Adrenal gland (tissue), 12 donors: ENCODE data around the gene EFHC1. TPM values are rescaled to one million over a fixed set of nuclear protein-coding genes. Genes with fewer than 3 reads are reported as not detected.
"Not testable (repeated sequence)": the region's sequence is repeated elsewhere in the genome, so short reads cannot be mapped to it uniquely, and the experiment has no call there.

ENCODE experiments used
- DNase-seq, 7 donors: peaks; one replicate each; pipeline ENCODE4 v3.0.0-alpha.2; 2019 to 2020
- H3K27ac ChIP-seq, 5 donors: fragments of 200-600 bp; sonication (generic) in 4 of 5; 1 replicate in 3 of 5; 2 replicates in 2 of 5; pipeline versions ENCODE4 v1.5.1 to v1.8.0; 2016 to 2020; ENCODE audit warnings: mild to moderate bottlenecking in 1 of 5
- H3K27me3 ChIP-seq: fragments of 200-600 bp; 2 replicates; pipeline ENCODE4 v1.8.0; 2021
- H3K36me3 ChIP-seq, 2 donors: fragments of 200-600 bp; replicated peaks in 1 of 2; 1 replicate in 1 of 2; 2 replicates in 1 of 2; pipeline versions ENCODE4 v1.5.1 to v1.8.0; 2018 to 2022
- H3K4me1 ChIP-seq, 2 donors: fragments of 200-600 bp; replicated peaks in 1 of 2; 1 replicate in 1 of 2; 2 replicates in 1 of 2; pipeline versions ENCODE4 v1.5.1 to v1.8.0; 2018 to 2021
- H3K4me3 ChIP-seq, 4 donors: fragments of 200-600 bp; sonication (generic) in 3 of 4; one replicate each; pipeline ENCODE4 v1.5.1; 2016 to 2018
- H3K9me3 ChIP-seq, 3 donors: fragments of 200-600 bp; sonication (generic) in 1 of 3; replicated peaks in 1 of 3; 1 replicate in 2 of 3; 2 replicates in 1 of 3; pipeline versions ENCODE4 v1.5.1 to v1.8.0; 2016 to 2021
- POLR2A ChIP-seq, 2 donors: fragments of 450-650 bp; IDR thresholded peaks; one replicate each; pipeline ENCODE4 v1.6.1; 2017; ENCODE audit warnings: antibody characterized with exemption in 2 of 2, mild to moderate bottlenecking in 2 of 2, moderate library complexity in 1 of 2
- WGBS, 4 donors: extraction: QIAGEN DNeasy Blood & Tissue Kit in 2 of 4; methylation state at CpG; one replicate each; pipeline versions ENCODE4 v1.1.5 to v1.1.7; 2013 to 2017; 5-methylcytosine and 5-hydroxymethylcytosine counted together
- intact Hi-C, 2 donors: fragments of 100-400 bp; cut with DNase I; formaldehyde crosslinking; loops; one replicate each; pipeline versions ENCODE4 v1.14.1 to v1.15.0; 2022 to 2023
- polyA plus RNA-seq, 3 donors: library from polyadenylated mRNA; stranded (reverse); fragments of 200-250 nt in 2 of 3; fragments of 350-450 nt in 1 of 3; fragmentation: Illumina TruSeq in 1 of 3; extraction: RNeasy Lipid Tissue Mini Kit (QIAGEN cat#74804) in 1 of 3; gene quantifications; one replicate each; pipeline ENCODE4 v1.2.3, GENCODE V29; 2013 to 2014
- total RNA-seq, 9 donors: library from RNA; depleted of rRNA in 4 of 9; stranded (reverse); fragments of >200 nt in 4 of 9; fragments of 120-200 nt in 1 of 9; fragmentation: NEBNext Ultra II Directional in 1 of 9; extraction: Animal tissue kit (Norgen Biotek cat#: 25700) in 1 of 9; gene quantifications; one replicate each; pipeline versions ENCODE4 v1.1.0 to v1.2.4, GENCODE V29; 2013 to 2023
- TF ChIP-seq, protein P1 (sequence below), 6 experiments: fragments of 450-650 bp in 4 of 6; fragments of 200-600 bp in 2 of 6; sonication (generic) in 1 of 6; IDR thresholded peaks; 1 replicate in 5 of 6; 2 replicates in 1 of 6; pipeline versions ENCODE4 v1.5.1 to v1.8.0; 2016 to 2021; ENCODE audit warnings: antibody characterized with exemption in 6 of 6, mild to moderate bottlenecking in 2 of 6, moderate library complexity in 1 of 6
- donor health status: healthy with polysubstance abuse.
- donor health status: Bipolar disorder and iron deficiency.
- donor health status: DM: yes; HTN: yes; CAD: no.
- donor health status: DM: no; HTN: no; CAD: no.
- donor health status: DM: no; HTN: no; CAD: no.
- donor health status: DM: yes; HTN: yes; CAD: no.

EFHC1 gene
- total and polyA plus RNA-seq, 12 donors = 4.0 to 47.9 (median 16.8) TPM

GRCh38 chr6:52423448-52423847 is 3.3 kb downstream of the EFHC1 start:
- intact Hi-C loops = loop anchor here (10.0 kb wide), 2 partner anchors 81 to 151 kb away; partner anchors contain the start of gene TRAM2 (in 1 of the 2)
- peak overlapping the region in 1 of 5 donors; percentile 26 for H3K27ac ChIP-seq
- no peaks in the 10 kb centered on the region for H3K36me3 ChIP-seq
- 82 to 87% (median 85%) methylated on average over 2 to 3 of the region's 3 CpGs for WGBS, 4 donors
- H3K9me3 ChIP-seq = no peaks in the 10 kb centered on the region
- no peak overlapping the region for H3K4me3 ChIP-seq
- TF ChIP-seq, protein P1, sequence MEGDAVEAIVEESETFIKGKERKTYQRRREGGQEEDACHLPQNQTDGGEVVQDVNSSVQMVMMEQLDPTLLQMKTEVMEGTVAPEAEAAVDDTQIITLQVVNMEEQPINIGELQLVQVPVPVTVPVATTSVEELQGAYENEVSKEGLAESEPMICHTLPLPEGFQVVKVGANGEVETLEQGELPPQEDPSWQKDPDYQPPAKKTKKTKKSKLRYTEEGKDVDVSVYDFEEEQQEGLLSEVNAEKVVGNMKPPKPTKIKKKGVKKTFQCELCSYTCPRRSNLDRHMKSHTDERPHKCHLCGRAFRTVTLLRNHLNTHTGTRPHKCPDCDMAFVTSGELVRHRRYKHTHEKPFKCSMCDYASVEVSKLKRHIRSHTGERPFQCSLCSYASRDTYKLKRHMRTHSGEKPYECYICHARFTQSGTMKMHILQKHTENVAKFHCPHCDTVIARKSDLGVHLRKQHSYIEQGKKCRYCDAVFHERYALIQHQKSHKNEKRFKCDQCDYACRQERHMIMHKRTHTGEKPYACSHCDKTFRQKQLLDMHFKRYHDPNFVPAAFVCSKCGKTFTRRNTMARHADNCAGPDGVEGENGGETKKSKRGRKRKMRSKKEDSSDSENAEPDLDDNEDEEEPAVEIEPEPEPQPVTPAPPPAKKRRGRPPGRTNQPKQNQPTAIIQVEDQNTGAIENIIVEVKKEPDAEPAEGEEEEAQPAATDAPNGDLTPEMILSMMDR (IDR thresholded peaks at IDR 0.05) = no peak
- no peak for TF ChIP-seq POLR2A (IDR thresholded peaks at IDR 0.05)
- DNase-seq = no peak
- H3K4me1 ChIP-seq = peaks cover 7 to 12% of the 10 kb centered on the region in 2 donors
- H3K27me3 ChIP-seq = no peaks in the 10 kb centered on the region

GRCh38 chr6:52423971-52424381 is 3.8 kb downstream of the EFHC1 start:
- no peaks in the 10 kb centered on the region for H3K36me3 ChIP-seq
- H3K27ac ChIP-seq = peak overlapping the region in 2 of 5 donors; percentile 26 to 33
- intact Hi-C loops = loop anchor here (10.0 kb wide), 2 partner anchors 81 to 151 kb away; partner anchors contain the start of gene TRAM2 (in 1 of the 2)

GRCh38 chr6:52424513-52424912 is 4.4 kb downstream of the EFHC1 start:
- no peak for TF ChIP-seq POLR2A (IDR thresholded peaks at IDR 0.05)
- TF ChIP-seq, protein P1 (IDR thresholded peaks at IDR 0.05) = no peak
- H3K36me3 ChIP-seq = no peaks in the 10 kb centered on the region
- intact Hi-C loops = loop anchor here (10.0 kb wide), 2 partner anchors 80 to 150 kb away; partner anchors contain the start of gene TRAM2 (in 1 of the 2)
- peak overlapping the region in 1 of 5 donors; percentile 33 for H3K27ac ChIP-seq
- 88 to 94% (median 90%) methylated on average over 2 of the region's 2 CpGs for WGBS, 4 donors
- H3K9me3 ChIP-seq = no peaks in the 10 kb centered on the region
- peaks cover 7 to 12% of the 10 kb centered on the region in 2 donors for H3K4me1 ChIP-seq
- no peak overlapping the region for H3K4me3 ChIP-seq
- H3K27me3 ChIP-seq = no peaks in the 10 kb centered on the region
- DNase-seq = no peak

More at GRCh38 chr6:52423971-52424381, 3.8 kb downstream of the EFHC1 start:
- peaks cover 7 to 12% of the 10 kb centered on the region in 2 donors for H3K4me1 ChIP-seq
- no peak for DNase-seq
- TF ChIP-seq POLR2A (IDR thresholded peaks at IDR 0.05) = no peak
- TF ChIP-seq, protein P1 (IDR thresholded peaks at IDR 0.05) = no peak
- H3K9me3 ChIP-seq = no peaks in the 10 kb centered on the region
- no peaks in the 10 kb centered on the region for H3K27me3 ChIP-seq
- H3K4me3 ChIP-seq = no peak overlapping the region
- WGBS, 4 donors = 89 to 95% (median 91%) methylated on average over 8 of the region's 8 CpGs

DNA sequence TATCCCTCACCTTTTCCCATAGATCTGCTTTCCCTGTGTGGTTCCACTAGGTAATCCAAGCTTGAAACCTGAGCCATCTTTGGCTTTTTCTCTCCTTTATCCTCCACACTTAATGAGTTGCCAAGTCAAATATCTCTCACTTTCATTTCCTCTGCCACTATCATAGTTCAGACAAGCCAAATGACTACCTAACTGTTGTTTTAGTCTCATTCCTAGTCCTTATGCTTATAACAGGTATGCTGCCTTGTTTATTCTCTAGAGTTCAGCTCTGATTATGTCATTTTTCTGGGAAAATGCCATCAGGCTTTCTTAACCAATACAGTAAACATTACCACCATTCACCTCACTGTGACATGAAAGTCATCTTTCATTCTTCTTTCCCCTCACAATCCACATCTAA is 6.5 kb downstream of the EFHC1 start:
- H3K27me3 ChIP-seq = no peaks in the 10 kb centered on the region
- H3K9me3 ChIP-seq = no peaks in the 10 kb centered on the region
- intact Hi-C loops = loop anchor here (10.0 kb wide), 2 partner anchors 78 to 148 kb away; partner anchors contain the start of gene TRAM2 (in 1 of the 2)
- H3K4me3 ChIP-seq = no peak overlapping the region
- no peak overlapping the region for H3K27ac ChIP-seq
- no peaks in the 10 kb centered on the region for H3K36me3 ChIP-seq
- DNase-seq = no peak
- no peak for TF ChIP-seq POLR2A (IDR thresholded peaks at IDR 0.05)
- TF ChIP-seq, protein P1 (IDR thresholded peaks at IDR 0.05) = no peak
- H3K4me1 ChIP-seq = peaks cover 0 to 4% of the 10 kb centered on the region in 2 donors

- H3K4me1 ChIP-seq, H3K9me3 ChIP-seq, H3K4me3 ChIP-seq, H3K36me3 ChIP-seq, DNase-seq, H3K27ac ChIP-seq, intact Hi-C loops, H3K27me3 ChIP-seq: not testable (repeated sequence)
- WGBS, 4 donors = 72 to 86% (median 76%) methylated on average over 3 to 4 of the region's 4 CpGs
Observed at GRCh38 chr6:52433294-52433693, 13.2 kb downstream of the EFHC1 start.
